NCI-H510A (cell line): Measurements from ENCODE around the gene POPDC2.
"Not testable (repeated sequence)": the region's sequence is repeated elsewhere in the genome, so short reads cannot be mapped to it uniquely, and the experiment has no call there.

Source experiments
- DNase-seq: peaks from one replicate; lab custom pipeline; 2025; lab: John Stamatoyannopoulos, UW

The POPDC2 gene, protein sequence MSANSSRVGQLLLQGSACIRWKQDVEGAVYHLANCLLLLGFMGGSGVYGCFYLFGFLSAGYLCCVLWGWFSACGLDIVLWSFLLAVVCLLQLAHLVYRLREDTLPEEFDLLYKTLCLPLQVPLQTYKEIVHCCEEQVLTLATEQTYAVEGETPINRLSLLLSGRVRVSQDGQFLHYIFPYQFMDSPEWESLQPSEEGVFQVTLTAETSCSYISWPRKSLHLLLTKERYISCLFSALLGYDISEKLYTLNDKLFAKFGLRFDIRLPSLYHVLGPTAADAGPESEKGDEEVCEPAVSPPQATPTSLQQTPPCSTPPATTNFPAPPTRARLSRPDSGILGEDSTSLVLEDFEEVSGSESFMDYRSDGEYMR

DNA sequence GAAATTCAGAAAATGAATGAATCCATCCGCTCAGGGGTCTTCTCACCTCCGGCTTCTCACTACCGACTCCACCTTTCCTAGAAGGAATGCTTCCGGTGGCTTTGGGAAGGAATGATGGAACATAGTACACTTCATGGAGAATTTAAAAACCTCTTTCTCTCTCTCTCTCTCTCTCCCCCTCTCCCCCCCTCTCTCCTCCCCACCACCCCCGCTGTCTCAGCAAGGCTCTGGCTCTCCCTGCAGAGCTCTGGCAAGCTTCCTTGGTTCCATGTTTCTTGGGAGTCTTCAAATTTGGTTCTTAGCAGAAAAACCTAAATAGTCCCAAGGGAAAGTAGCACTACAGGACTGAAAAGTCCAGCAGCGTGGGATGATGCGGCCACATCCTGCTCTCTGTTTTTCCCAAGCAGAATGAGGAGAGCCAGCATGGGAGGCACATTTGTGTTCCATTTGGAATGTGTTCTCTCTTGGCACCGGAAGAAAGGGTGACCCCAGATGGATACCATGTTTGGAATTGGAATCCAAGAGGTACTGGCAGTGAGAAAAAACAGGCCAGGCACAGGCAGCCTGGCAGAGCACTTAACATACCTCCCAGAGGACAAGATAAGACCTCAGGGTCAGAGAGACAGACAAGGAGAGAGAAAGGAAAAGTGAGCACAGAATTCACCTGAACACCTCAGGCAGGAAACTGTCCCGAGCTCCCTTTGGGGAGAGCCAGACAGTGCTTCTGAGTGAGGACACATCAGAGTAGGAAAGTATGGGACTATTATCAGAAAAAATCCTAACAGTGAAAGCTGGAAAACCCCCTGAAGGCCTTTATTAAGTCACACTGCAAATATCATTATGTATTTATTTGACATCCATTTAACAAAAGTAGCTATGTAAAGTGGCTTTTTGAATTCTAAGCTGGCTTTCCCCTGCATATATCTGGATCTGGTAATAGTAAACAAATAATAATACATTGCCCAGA lies at the start of gene POPDC2:
Gene POPDC2 (minus strand): TSS at position 116 of the 967 bp plus-strand sequence. CDS start 166 bp downstream, outside the sequence.
- no peak for DNase-seq

- DNase-seq = no peak
Measured at GRCh38 chr3:119703820-119704531, 43.6 kb upstream of the POPDC2 start.

DNA sequence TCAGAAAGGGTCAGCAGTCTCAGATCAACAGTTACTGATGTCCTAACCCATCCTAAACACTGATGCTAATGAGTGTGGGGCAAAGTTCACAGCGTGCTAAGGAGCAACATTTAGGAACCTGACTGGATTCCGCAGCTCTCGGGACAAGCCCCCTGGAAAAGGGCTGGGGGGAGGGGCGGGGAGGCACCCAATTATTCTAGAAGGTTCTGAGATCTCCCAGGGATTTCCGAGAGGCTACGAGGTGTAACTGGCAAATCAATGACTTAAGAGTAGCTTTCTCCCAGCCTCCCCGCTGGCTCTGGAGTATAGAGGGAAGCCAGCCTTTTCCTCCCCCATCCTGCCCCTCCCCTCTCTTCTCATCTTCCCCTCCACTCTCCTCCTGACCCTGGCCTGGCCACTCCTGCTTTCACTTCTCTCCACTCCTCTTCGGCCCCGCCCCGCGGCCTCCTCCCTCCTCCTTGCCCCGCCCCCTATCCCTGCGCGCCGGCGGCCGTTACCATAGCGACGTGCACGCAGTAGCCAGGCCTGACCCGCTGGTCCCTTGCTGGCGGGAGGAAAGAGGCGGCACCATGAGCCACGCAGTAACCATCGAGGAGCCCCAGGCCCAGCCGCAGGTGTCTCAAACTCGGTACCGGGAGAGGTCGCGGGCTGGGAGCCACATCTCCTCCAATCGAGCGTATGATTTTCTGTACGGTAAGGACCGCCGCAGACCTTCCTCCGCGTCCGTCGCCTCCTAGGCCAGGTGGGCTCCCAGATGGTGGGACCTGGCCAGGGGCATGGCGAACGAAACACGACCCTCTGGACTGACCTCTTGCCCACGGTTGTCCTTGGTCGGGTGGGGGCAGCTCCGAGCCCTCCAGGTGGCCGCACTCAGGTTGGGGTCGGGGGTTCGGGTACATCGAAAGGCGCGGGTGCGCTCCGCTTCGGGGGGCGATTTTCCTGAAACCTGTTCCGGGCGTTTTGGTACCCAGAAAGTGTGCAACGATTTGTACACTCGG lies 42.4 kb upstream of the POPDC2 start, which contains the start of gene CFAP91:
Gene CFAP91 (plus strand): TSS at position 493 of the 998 bp plus-strand sequence. CDS start 77 bp downstream, at position 570.
- peak; percentile 93 for DNase-seq

DNA sequence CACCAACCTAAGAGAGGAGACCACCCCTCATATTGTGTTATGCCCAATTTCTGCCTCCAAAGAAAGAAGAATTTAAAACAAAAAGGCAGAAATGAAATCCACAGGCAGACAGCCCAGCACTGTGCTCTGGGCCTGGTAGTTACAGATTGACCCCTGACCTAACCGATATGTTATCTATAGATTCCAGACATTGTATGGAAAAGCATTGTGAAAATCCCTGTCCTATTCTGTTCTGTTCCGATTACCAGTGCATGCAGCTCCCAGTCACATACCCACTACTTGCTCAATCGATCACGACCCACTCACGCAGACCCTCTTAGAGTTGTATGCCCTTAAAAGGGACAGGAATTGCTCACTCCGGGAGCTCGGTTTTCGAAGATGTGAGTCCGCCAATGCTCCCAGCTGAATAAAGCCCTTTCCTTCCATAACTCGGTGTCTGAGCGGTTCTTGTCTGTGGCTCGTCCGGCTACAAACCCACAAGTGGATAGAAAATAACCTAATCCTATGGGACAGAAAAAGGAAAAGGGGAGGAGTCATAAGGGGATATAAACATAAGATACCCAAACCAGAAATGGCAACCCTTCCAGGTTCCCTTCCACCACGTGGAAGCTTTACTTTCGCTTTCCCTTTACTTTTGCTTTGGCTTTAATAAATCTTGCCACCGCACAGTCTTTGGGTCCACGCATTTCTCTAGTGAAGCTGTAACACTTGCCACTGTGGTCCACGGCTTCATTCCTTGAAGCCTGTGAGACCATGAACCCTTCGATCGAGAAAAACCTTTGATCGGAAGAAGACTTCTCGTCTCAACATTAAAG lies 40.7 kb upstream of the POPDC2 start:
- no peak for DNase-seq

DNA sequence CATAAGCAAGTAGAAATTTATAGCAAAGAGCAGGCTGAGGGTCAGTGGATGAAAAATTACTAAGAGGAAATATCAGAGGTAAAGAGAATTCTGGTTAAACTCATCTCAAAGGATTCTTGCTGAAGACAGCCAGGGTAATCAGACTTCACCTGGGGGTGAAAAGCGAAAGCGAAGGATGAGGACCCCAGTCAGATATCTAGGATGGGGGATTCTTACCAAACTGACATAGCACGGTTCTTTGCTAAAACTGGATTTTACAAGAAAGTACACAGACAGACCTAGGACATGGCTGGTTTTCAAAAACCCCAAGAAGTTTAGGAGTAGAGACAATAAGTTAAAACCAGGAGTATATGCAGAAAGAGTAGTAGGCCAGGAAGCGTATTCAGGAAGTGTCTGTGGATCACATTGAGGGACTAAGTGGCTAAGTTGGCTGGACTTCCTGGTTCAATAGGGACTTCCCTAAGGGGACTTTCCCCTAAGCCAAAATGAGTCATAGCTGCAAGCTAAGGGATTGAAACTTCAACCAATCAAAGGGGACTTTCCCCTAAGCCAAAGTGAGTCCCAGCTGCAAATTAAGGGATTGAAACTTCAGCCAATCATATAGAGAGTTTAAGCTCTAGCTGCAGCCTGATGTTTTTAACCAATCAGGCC lies 40.0 kb upstream of the POPDC2 start:
- no peak for DNase-seq

- DNase-seq = no peak
Measured at GRCh38 chr3:119697394-119697793, 37.0 kb upstream of the POPDC2 start.

DNA sequence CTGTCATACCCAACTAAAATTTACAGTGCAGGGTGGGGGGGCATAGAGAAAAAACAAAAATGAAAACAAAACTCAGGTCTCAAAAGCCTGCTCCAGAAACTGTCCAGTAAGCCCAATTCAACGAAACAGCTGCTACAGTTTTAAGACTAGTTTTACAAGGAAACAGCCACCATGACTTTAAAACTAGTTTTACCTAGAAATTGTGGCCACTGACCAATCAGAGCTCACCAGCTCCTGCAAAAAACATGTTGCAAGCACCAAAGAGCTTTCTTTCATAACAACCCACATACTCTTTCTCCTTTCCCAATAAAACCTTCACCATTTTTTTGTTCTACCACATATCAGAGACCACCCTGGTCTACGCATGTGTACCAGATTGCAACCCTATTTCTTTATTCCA lies 35.1 kb upstream of the POPDC2 start:
- DNase-seq = no peak

GRCh38 chr3:119690043-119690656 lies 29.8 kb upstream of the POPDC2 start:
- DNase-seq = no peak

DNA sequence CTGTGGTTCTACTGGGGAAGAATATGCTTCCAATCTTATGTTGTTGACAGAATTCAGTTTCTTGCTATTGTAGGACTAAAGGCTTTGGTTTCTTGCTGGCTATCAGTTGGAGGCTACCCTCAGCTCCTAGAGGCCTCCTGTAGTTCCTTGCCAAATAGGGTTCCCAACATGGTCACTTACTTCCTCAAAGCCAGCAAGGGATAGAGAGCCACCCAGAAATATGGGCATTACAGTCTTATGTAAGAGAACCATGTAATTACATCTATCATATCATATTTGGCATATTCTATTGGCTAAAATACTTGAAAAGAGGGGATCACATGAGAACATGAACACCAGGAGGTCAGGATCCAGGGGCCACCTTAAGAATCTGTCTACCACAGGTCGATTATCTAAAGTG lies 23.0 kb upstream of the POPDC2 start:
- DNase-seq = no peak

DNA sequence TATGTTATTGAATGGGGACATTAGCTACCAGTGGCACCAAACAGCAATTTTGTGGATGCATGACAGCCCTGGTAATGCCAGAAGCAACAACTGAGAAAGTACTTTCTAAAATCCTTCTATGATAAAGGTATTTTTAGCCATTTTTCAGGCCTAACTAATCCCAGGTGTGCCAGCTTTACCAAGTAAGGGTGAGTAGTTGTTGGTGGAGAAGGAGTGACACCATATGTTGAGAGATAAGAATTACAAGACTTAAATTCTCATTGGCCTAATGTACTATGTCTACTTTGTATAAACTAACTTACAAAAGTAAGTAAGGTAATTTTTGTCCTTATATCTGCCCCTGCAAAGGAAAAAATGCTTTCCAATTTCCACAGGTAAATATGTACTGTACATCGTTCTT lies 20.9 kb upstream of the POPDC2 start:
- no peak for DNase-seq

GRCh38 chr3:119679874-119680273 lies 19.5 kb upstream of the POPDC2 start:
- DNase-seq = no peak

DNA sequence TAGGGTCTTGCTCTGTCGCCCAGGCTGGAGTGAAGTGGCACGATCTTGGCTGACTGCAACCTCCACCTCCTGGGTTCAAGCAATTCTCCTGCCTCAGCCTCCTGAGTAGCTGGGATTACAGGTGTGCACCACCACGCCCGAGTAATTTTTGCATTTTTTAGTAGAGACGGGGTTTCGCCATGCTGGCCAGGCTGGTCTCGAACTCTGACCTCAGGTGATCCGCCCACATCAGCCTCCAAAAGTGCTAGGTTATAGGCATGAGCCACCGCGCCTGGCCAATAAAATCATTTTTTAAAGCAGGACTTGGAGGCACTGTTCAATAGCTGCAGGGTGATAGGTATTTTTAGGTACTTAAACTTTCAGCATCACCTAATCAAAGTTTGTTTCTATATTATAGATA lies 17.8 kb upstream of the POPDC2 start:
- not testable (repeated sequence) for DNase-seq

- DNase-seq = no peak
Measured at GRCh38 chr3:119677641-119677934, 17.2 kb upstream of the POPDC2 start.

DNA sequence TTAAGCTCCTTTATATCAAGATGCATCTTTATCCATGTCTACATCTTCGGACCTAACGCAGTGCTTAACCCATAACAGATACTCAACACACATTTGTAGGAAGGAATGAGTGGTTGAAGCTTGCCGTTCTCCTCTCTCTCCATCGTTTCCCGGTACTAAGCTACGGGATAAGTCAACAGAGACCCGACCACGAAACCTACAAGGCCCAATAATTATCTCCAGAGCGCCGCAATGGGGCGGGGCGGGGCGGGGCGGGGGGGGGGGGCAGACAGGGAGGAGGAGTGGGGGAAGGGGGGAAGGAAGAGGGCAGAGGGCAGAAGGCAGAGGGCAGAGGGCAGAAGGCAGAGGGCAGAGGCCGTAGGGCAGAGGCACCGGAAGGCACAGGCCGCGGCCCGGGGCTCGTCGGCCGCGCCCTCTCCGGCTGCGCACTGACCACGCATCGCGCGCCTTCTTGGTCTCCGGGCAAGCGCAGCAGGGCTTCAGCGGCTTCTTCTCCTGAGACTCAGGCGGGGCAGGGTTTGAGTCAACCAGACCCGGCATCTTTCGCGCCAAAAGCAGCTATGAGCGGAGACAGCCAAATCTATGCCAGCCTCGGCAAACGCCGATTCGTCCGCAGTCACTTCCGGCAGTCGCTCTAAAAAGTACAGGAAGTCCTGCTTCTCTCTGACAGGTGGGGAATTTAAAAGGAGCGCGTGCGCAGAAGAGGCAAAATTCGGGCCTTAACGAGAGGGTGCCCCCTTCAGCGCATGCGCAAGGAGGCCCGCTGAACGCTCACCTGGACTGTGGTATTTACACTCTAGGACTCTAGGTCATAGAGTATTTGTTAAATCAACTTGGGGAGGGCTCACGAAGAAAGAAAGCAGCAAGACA lies 16.6 kb upstream of the POPDC2 start, which contains the start of gene COX17:
Gene COX17 (minus strand): TSS at position 636 of the 870 bp plus-strand sequence. CDS start 96 bp downstream, at position 540.
- DNase-seq = peak; percentile 85

DNA sequence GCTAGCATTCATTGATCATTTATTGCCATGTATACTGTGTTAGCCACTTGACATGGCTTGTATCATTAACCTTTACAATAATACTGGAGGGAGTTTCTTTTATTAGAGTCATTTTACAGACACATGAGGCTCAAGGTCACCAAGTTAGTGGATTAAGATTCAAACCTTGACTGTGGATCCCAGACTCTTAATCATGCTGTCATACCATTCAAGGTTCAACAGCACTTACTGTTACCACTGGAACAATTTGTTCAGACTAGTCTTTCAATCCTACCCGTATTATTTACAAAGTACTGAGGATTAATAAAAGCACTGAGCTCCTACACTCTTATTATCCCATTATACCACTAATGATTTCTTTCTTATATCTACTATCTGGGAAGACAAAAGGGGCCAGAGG lies 15.6 kb upstream of the POPDC2 start:
- DNase-seq = no peak

DNA sequence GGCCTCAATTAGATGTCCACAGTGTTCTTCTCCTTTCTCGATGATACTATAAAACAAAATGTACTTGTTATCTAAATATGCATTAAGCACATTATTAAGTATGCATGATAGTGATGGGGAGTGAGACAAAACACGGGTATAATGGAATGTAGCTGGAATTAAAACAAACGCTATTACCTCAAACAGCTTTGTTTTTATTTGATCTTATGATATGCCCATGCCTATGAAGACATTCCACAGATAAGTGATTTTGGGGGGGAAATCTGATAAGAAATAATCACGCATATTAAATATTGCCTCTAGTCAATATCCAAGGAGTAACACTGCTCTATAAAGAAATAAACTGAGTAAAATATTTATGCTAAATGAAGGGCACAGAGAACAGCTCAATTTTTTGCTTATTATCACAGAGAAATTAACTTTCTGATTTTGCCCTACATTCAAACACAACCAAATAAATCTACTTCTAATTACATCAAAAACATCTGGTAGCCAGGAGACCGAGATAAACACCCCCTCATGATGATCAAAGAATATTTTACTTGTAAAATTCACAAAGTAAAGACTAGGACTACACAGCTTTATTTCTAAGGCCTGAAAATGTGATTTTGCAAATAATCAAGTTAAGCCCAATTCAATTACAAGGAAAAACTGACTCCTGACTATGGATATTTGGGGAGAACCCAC lies 14.9 kb upstream of the POPDC2 start:
- no peak for DNase-seq

GRCh38 chr3:119673875-119674274 lies 13.5 kb upstream of the POPDC2 start:
- no peak for DNase-seq
